Measurements from ENCODE around the gene LPAR6.

LPAR6 gene

DNA sequence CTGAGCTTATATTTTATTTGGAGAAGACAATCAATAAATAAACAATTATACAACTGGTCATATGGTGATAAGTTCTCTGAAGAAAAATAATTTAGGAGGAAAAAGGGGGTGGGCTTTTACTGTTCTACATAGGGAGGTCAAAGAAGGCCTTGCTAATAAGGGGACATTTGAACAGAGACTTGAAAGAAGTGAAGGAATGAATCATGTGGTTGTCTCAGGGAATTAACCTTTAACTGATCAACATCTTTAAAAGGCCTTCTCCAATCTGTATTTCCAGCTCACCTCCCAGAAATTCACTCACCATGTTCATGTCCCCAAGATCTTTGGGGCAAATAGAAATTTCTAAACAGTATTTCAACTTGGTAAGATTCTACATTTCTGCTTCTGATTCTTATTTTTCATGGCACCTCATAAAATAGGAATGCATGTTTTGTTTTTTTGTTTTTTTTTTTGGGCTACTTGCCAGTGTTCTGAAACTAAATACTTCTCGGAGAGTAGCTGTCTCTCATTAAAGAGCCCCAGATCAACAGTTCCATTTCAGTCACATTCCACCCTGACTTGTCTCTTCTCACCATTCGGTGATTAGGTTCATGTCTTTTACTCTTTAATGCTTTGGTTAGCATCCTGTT is 19.2 kb upstream of the LPAR6 start:
- no peaks in the 10 kb centered on the region for H3K9me3 ChIP-seq (ENCODE audit: insufficient read depth, low read depth, low read length)
- no peak overlapping the region for H2AK5ac ChIP-seq (ENCODE audit: low read length)
- H3K79me1 ChIP-seq (ENCODE audit: low read length), result no peaks in the 10 kb centered on the region
- no peak for DNase-seq
- no peaks in the 10 kb centered on the region for H3K27me3 ChIP-seq (ENCODE audit: insufficient read depth, low read length)
- no peak overlapping the region for H3K4me3 ChIP-seq (ENCODE audit: low read depth, low read length)
- no peaks in the 10 kb centered on the region for H3K36me3 ChIP-seq (ENCODE audit: control insufficient read depth in 1 of 2, insufficient read depth in 2 of 2, low read length in 2 of 2)
- no peak overlapping the region for H3K14ac ChIP-seq (ENCODE audit: low read length)
- no peak overlapping the region for H3K23ac ChIP-seq (ENCODE audit: low read length)
- no peak overlapping the region for H2BK5ac ChIP-seq (ENCODE audit: low read depth, low read length, poor library complexity)
- H3K4ac ChIP-seq (ENCODE audit: low read depth, low read length), result no peak overlapping the region
- WGBS (ENCODE audit: extremely low coverage, insufficient coverage, insufficient read length), result no CpG with 5 or more reads among the region's 2 CpGs
- H4K12ac ChIP-seq (ENCODE audit: low read depth, low read length), result no peak overlapping the region
- no peak overlapping the region for H3K18ac ChIP-seq (ENCODE audit: low read length)
- H4K91ac ChIP-seq (ENCODE audit: low read depth, low read length), result no peak overlapping the region
- H2BK12ac ChIP-seq (ENCODE audit: low read length), result no peak overlapping the region
- H2BK120ac ChIP-seq (ENCODE audit: insufficient read depth, low read length, poor library complexity), result no peak overlapping the region
- H3K9ac ChIP-seq (ENCODE audit: low read length), result no peak overlapping the region
- no peak overlapping the region for H3K27ac ChIP-seq (ENCODE audit: low read depth, low read length)
- H3K4me1 ChIP-seq (ENCODE audit: control insufficient read depth in 1 of 2, insufficient read depth in 2 of 2, low read length in 2 of 2), result no peaks in the 10 kb centered on the region
- H4K8ac ChIP-seq (ENCODE audit: low read depth, low read length), result no peak overlapping the region
- no peaks in the 10 kb centered on the region for H3K79me2 ChIP-seq (ENCODE audit: control insufficient read depth, insufficient read depth, low read length, poor library complexity)
- no peak overlapping the region for H2AFZ ChIP-seq (ENCODE audit: insufficient read depth, low read length, poor library complexity)
- H3K4me2 ChIP-seq (ENCODE audit: low read length), result no peak overlapping the region

DNA sequence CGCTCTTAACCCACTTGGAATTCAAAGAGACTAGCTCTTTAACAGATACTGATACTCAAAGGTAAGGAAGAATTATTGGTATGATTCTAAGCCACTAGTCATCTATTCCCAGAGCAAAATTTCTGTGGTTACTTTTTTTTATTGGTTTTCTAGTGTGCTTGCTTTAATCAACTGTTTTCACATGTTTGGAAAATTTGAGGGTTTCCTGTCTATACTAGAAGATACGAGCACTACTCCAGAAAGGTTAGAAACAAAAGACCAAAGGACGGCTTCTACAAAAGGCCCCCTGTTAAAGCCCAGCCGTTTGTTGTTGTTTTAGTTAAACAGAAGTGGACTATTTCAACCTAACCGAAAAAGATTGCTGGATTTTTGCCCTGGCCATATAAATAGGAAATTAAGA is 18.5 kb upstream of the LPAR6 start:
- no peaks in the 10 kb centered on the region for H3K4me1 ChIP-seq (ENCODE audit: control insufficient read depth in 1 of 2, insufficient read depth in 2 of 2, low read length in 2 of 2)
- H3K9me3 ChIP-seq (ENCODE audit: insufficient read depth, low read depth, low read length), result no peaks in the 10 kb centered on the region
- no peak for DNase-seq
- no peak overlapping the region for H3K23ac ChIP-seq (ENCODE audit: low read length)
- no peak overlapping the region for H2BK5ac ChIP-seq (ENCODE audit: low read depth, low read length, poor library complexity)
- H2BK12ac ChIP-seq (ENCODE audit: low read length), result no peak overlapping the region
- H3K79me2 ChIP-seq (ENCODE audit: control insufficient read depth, insufficient read depth, low read length, poor library complexity), result no peaks in the 10 kb centered on the region
- H2AFZ ChIP-seq (ENCODE audit: insufficient read depth, low read length, poor library complexity), result no peak overlapping the region
- H3K79me1 ChIP-seq (ENCODE audit: low read length), result no peaks in the 10 kb centered on the region
- H2AK5ac ChIP-seq (ENCODE audit: low read length), result no peak overlapping the region
- no peak overlapping the region for H3K27ac ChIP-seq (ENCODE audit: low read depth, low read length)
- H4K91ac ChIP-seq (ENCODE audit: low read depth, low read length), result no peak overlapping the region
- no CpG with 5 or more reads among the region's 5 CpGs for WGBS (ENCODE audit: extremely low coverage, insufficient coverage, insufficient read length)
- H3K27me3 ChIP-seq (ENCODE audit: insufficient read depth, low read length), result no peaks in the 10 kb centered on the region
- no peak overlapping the region for H2BK120ac ChIP-seq (ENCODE audit: insufficient read depth, low read length, poor library complexity)
- no peak overlapping the region for H3K9ac ChIP-seq (ENCODE audit: low read length)
- no peak overlapping the region for H3K14ac ChIP-seq (ENCODE audit: low read length)
- no peak overlapping the region for H3K4me3 ChIP-seq (ENCODE audit: low read depth, low read length)
- H3K4me2 ChIP-seq (ENCODE audit: low read length), result no peak overlapping the region
- no peaks in the 10 kb centered on the region for H3K36me3 ChIP-seq (ENCODE audit: control insufficient read depth in 1 of 2, insufficient read depth in 2 of 2, low read length in 2 of 2)
- no peak overlapping the region for H3K4ac ChIP-seq (ENCODE audit: low read depth, low read length)
- H4K8ac ChIP-seq (ENCODE audit: low read depth, low read length), result no peak overlapping the region
- H3K18ac ChIP-seq (ENCODE audit: low read length), result no peak overlapping the region
- no peak overlapping the region for H4K12ac ChIP-seq (ENCODE audit: low read depth, low read length)

DNA sequence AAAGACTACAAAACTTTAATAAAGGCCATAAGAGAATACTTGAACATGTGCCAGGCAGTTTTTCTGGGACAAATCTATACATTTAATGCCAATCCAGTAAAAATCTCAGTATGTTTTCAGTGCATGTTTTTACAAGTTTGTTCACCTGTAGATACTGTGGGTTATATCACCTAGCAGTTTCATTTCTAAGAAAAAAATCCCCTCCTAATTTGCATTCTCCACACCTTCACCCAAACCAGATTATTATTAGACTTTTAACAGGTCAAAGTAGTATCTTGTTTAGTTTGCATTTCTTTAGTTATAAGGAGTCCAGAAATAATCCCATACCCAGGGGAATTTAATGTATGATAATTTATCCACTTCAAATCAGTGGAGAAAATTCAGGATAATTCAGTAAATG is 17.0 kb upstream of the LPAR6 start:
- H3K4me1 ChIP-seq (ENCODE audit: control insufficient read depth in 1 of 2, insufficient read depth in 2 of 2, low read length in 2 of 2), result no peaks in the 10 kb centered on the region
- H3K79me2 ChIP-seq (ENCODE audit: control insufficient read depth, insufficient read depth, low read length, poor library complexity), result no peaks in the 10 kb centered on the region
- H3K27ac ChIP-seq (ENCODE audit: low read depth, low read length), result no peak overlapping the region
- DNase-seq, result no peak
- H3K9ac ChIP-seq (ENCODE audit: low read length), result no peak overlapping the region
- no peaks in the 10 kb centered on the region for H3K27me3 ChIP-seq (ENCODE audit: insufficient read depth, low read length)
- no peaks in the 10 kb centered on the region for H3K36me3 ChIP-seq (ENCODE audit: control insufficient read depth in 1 of 2, insufficient read depth in 2 of 2, low read length in 2 of 2)
- no peak overlapping the region for H4K91ac ChIP-seq (ENCODE audit: low read depth, low read length)
- no peak overlapping the region for H3K14ac ChIP-seq (ENCODE audit: low read length)
- no peaks in the 10 kb centered on the region for H3K9me3 ChIP-seq (ENCODE audit: insufficient read depth, low read depth, low read length)
- no peak overlapping the region for H2AFZ ChIP-seq (ENCODE audit: insufficient read depth, low read length, poor library complexity)
- H3K18ac ChIP-seq (ENCODE audit: low read length), result no peak overlapping the region
- H3K79me1 ChIP-seq (ENCODE audit: low read length), result no peaks in the 10 kb centered on the region
- no peak overlapping the region for H2BK5ac ChIP-seq (ENCODE audit: low read depth, low read length, poor library complexity)
- no peak overlapping the region for H4K8ac ChIP-seq (ENCODE audit: low read depth, low read length)
- H4K12ac ChIP-seq (ENCODE audit: low read depth, low read length), result no peak overlapping the region
- H2BK120ac ChIP-seq (ENCODE audit: insufficient read depth, low read length, poor library complexity), result no peak overlapping the region
- H3K4me2 ChIP-seq (ENCODE audit: low read length), result no peak overlapping the region
- H3K23ac ChIP-seq (ENCODE audit: low read length), result no peak overlapping the region
- no peak overlapping the region for H3K4ac ChIP-seq (ENCODE audit: low read depth, low read length)
- no peak overlapping the region for H2BK12ac ChIP-seq (ENCODE audit: low read length)
- no peak overlapping the region for H3K4me3 ChIP-seq (ENCODE audit: low read depth, low read length)
- H2AK5ac ChIP-seq (ENCODE audit: low read length), result no peak overlapping the region

DNA sequence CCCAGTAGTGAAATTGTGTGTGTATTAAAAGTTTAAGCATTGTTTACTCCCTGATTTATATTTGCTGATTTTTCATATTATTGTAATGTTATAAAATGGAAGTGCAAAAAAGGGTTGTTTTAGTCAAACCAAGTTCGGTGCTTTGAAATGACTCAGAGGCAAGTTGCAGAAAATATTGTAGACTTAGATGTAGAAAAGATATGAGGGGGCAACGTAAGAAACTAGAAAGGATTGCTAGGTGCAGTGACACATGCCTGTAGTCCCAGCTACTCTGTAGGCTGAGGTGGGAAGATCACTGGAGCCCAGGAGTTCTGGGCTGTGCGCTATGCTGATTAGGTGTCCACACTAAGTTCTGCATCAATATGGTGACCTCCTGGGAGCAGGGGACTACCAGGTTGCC is 16.1 kb upstream of the LPAR6 start:
- no peak overlapping the region for H2AFZ ChIP-seq (ENCODE audit: insufficient read depth, low read length, poor library complexity)
- no peak overlapping the region for H2AK5ac ChIP-seq (ENCODE audit: low read length)
- no peak overlapping the region for H4K8ac ChIP-seq (ENCODE audit: low read depth, low read length)
- H3K9ac ChIP-seq (ENCODE audit: low read length), result no peak overlapping the region
- no peaks in the 10 kb centered on the region for H3K36me3 ChIP-seq (ENCODE audit: control insufficient read depth in 1 of 2, insufficient read depth in 2 of 2, low read length in 2 of 2)
- H3K4ac ChIP-seq (ENCODE audit: low read depth, low read length), result no peak overlapping the region
- H3K79me2 ChIP-seq (ENCODE audit: control insufficient read depth, insufficient read depth, low read length, poor library complexity), result no peaks in the 10 kb centered on the region
- H3K4me2 ChIP-seq (ENCODE audit: low read length), result no peak overlapping the region
- no peaks in the 10 kb centered on the region for H3K27me3 ChIP-seq (ENCODE audit: insufficient read depth, low read length)
- no peak overlapping the region for H2BK120ac ChIP-seq (ENCODE audit: insufficient read depth, low read length, poor library complexity)
- no peak overlapping the region for H3K14ac ChIP-seq (ENCODE audit: low read length)
- no peaks in the 10 kb centered on the region for H3K9me3 ChIP-seq (ENCODE audit: insufficient read depth, low read depth, low read length)
- H3K79me1 ChIP-seq (ENCODE audit: low read length), result no peaks in the 10 kb centered on the region
- H3K4me3 ChIP-seq (ENCODE audit: low read depth, low read length), result no peak overlapping the region
- H2BK5ac ChIP-seq (ENCODE audit: low read depth, low read length, poor library complexity), result no peak overlapping the region
- WGBS (ENCODE audit: extremely low coverage, insufficient coverage, insufficient read length), result no CpG with 5 or more reads among the region's 3 CpGs
- H3K4me1 ChIP-seq (ENCODE audit: control insufficient read depth in 1 of 2, insufficient read depth in 2 of 2, low read length in 2 of 2), result no peaks in the 10 kb centered on the region
- no peak overlapping the region for H3K18ac ChIP-seq (ENCODE audit: low read length)
- H4K91ac ChIP-seq (ENCODE audit: low read depth, low read length), result no peak overlapping the region
- no peak overlapping the region for H3K23ac ChIP-seq (ENCODE audit: low read length)
- DNase-seq, result no peak
- no peak overlapping the region for H4K12ac ChIP-seq (ENCODE audit: low read depth, low read length)
- H2BK12ac ChIP-seq (ENCODE audit: low read length), result no peak overlapping the region
- H3K27ac ChIP-seq (ENCODE audit: low read depth, low read length), result no peak overlapping the region
